K562 (cell line): Measurements from ENCODE around the gene PEX6. TPM values are rescaled to one million over a fixed set of nuclear protein-coding genes. Genes with fewer than 3 reads are reported as not detected.
A peak's percentile ranks its signal among the peaks of the same experiment; 100 is the strongest.

Experiments used
- ADNP ChIP-seq: fragments of 200-800 bp; sonication (Bioruptor generic); IDR thresholded peaks from 2 replicates; pipeline ENCODE4 v1.6.1; 2016; ENCODE audit warnings: missing genetic modification characterization, missing compliant biosample characterization
- BCOR ChIP-seq: fragments of 450-650 bp; IDR thresholded peaks from 2 replicates; pipeline ENCODE4 v1.6.1; 2016
- E2F5 ChIP-seq: sonication (generic); formaldehyde crosslinking; IDR thresholded peaks from 2 replicates; pipeline ENCODE4 v1.8.0; 2022; ENCODE audit warnings: mild to moderate bottlenecking, missing genetic modification reagents
- HMGN3 ChIP-seq: IDR thresholded peaks from 2 replicates; pipeline ENCODE4 v1.6.1; 2011; ENCODE audit warnings: borderline replicate concordance, low read depth, mild to moderate bottlenecking, mixed read lengths, low read length; ENCODE audit not compliant: insufficient read length; ENCODE audit errors: extremely low read depth
- HNRNPK ChIP-seq: fragments of 200-400 bp; formaldehyde crosslinking; IDR thresholded peaks from one replicate; pipeline ENCODE4 v1.6.1; 2018; ENCODE audit warnings: mild to moderate bottlenecking, low read depth, low read length; ENCODE audit not compliant: poor library complexity, severe bottlenecking
- HNRNPUL1 ChIP-seq: fragments of 200-400 bp; formaldehyde crosslinking; IDR thresholded peaks from 2 replicates; pipeline ENCODE4 v1.6.1; 2017; ENCODE audit warnings: low read length
- MED1 ChIP-seq: sonication (generic); formaldehyde crosslinking; IDR thresholded peaks from 2 replicates; pipeline ENCODE4 v1.8.1; 2023; ENCODE audit warnings: missing genetic modification reagents, borderline replicate concordance
- MNT ChIP-seq, 2 experiments: fragments of 450-650 bp; conservative IDR thresholded peaks; 2 replicates each; pipeline ENCODE4 v1.6.1; 2017; ENCODE audit warnings: mild to moderate bottlenecking in 2 of 2, moderate library complexity in 2 of 2
- NFRKB ChIP-seq: fragments of 450-650 bp; IDR thresholded peaks from 2 replicates; pipeline ENCODE4 v1.6.1; 2016; ENCODE audit warnings: low read depth
- NFYB ChIP-seq: IDR thresholded peaks from 2 replicates; pipeline ENCODE4 v1.6.1; 2011; ENCODE audit warnings: mild to moderate bottlenecking, moderate library complexity; ENCODE audit not compliant: insufficient read length; ENCODE audit errors: extremely low read depth
- POLR2G ChIP-seq: fragments of 200-400 bp; formaldehyde crosslinking; IDR thresholded peaks from 2 replicates; pipeline ENCODE4 v1.6.1; 2017; ENCODE audit warnings: low read depth, mild to moderate bottlenecking, antibody characterized with exemption, low read length, moderate library complexity
- XRCC5 ChIP-seq: fragments of 200-400 bp; formaldehyde crosslinking; IDR thresholded peaks from 2 replicates; pipeline ENCODE4 v1.6.1; 2017; ENCODE audit warnings: low read depth, mild to moderate bottlenecking, low read length
- ZC3H8 ChIP-seq: fragments of 450-650 bp; IDR thresholded peaks from 2 replicates; pipeline ENCODE4 v1.6.1; 2017
- ZNF197 ChIP-seq: fragments of 200-800 bp; sonication (Bioruptor generic); IDR thresholded peaks from 2 replicates; pipeline ENCODE4 v1.6.1; 2016; ENCODE audit warnings: low read depth, missing genetic modification characterization, missing compliant biosample characterization
- ZNF311 ChIP-seq: fragments of 250-450 bp; sonication (Bioruptor Pico); IDR thresholded peaks from 2 replicates; pipeline ENCODE4 v1.4.0; 2020; ENCODE audit warnings: mild to moderate bottlenecking, moderate library complexity
- ZSCAN32 ChIP-seq: fragments of 450-650 bp; formaldehyde crosslinking; IDR thresholded peaks from 2 replicates; pipeline ENCODE4 v1.4.0; 2020; ENCODE audit warnings: mild to moderate bottlenecking, moderate library complexity
- polyA plus RNA-seq, 8 experiments: library from polyadenylated mRNA; depleted of rRNA in 4 of 8; stranded (reverse) in 5 of 8; unstranded in 3 of 8; fragments of >200 nt; fragmentation: Nextera tagmentation in 2 of 8; fragmentation: Illumina TruSeq in 1 of 8; extraction: Ambion mirVana in 2 of 8; extraction: Trizol in 1 of 8; gene quantifications; 2 replicates each; pipeline versions ENCODE4 v1.2.1 to v1.2.3, GENCODE V29; 2011 to 2014; ENCODE audit warnings: inconsistent platforms in 1 of 8, missing spikeins in 1 of 8
- total RNA-seq, 7 experiments: library from RNA; depleted of rRNA in 6 of 7; stranded (reverse); fragments of >200 nt in 6 of 7; fragmentation: Illumina TruSeq in 2 of 7; extraction: Trizol in 2 of 7; gene quantifications; 2 replicates each; pipeline versions ENCODE4 v1.2.1 to v1.2.3, GENCODE V29; 2011 to 2021; ENCODE audit warnings: low replicate concordance in 1 of 7
- TF ChIP-seq, protein P1 (sequence below), 2 experiments: fragments of 200-800 bp in 1 of 2; sonication (Bioruptor generic) in 1 of 2; sonication (generic) in 1 of 2; formaldehyde crosslinking in 1 of 2; IDR thresholded peaks in 1 of 2; conservative IDR thresholded peaks in 1 of 2; 2 replicates each; pipeline versions ENCODE4 v1.5.0 to v1.6.1; 2016 to 2020; ENCODE audit warnings: missing compliant biosample characterization in 1 of 2, missing genetic modification characterization in 1 of 2, missing genetic modification reagents in 1 of 2
- TF ChIP-seq, protein P2 (sequence below): fragments of 200-800 bp; sonication (Bioruptor generic); IDR thresholded peaks from 2 replicates; pipeline ENCODE4 v1.6.1; 2017; ENCODE audit warnings: missing genetic modification characterization, missing compliant biosample characterization

The PEX6 gene
- total and polyA plus RNA-seq, 9 of the 15 experiments (the other 6 are each of a cell fraction or from before 2014, with no cell fraction given) = 0.17 to 20.8 (median 6.9) TPM

DNA sequence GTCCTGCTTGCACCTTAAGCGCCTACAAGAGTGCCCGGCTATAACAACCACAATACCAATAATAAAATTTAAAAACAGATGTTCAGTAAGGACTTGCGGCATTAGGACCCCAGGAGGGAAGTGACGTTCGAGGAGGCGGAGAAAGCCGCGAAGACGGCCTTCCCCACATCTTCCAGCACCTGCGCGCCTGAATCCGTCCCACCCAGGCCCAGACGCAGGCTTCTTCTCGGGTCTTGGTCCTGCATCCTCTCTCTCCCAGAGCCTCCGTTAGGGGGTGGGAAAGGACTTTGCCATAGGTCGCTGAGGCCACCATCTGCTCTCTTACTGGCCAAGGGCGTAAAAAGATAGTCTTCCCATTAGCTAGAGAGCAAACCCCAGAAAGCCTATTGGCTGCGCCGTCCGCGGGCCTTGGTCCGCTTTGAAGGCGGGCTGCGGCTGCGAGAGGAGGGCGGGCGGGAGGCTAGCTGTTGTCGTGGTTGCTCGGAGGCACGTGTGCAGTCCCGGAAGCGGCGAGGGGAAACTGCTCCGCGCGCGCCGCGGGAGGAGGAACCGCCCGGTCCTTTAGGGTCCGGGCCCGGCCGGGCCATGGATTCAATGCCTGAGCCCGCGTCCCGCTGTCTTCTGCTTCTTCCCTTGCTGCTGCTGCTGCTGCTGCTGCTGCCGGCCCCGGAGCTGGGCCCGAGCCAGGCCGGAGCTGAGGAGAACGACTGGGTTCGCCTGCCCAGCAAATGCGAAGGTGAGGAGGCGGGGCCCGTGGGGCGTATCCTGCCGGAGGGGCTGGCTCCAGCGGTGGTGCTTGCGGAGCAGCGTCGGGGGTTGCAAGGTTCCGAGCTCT is 49.8 kb downstream of the PEX6 start, which contains the start of gene CNPY3 (continued):
- TF ChIP-seq, protein P1, sequence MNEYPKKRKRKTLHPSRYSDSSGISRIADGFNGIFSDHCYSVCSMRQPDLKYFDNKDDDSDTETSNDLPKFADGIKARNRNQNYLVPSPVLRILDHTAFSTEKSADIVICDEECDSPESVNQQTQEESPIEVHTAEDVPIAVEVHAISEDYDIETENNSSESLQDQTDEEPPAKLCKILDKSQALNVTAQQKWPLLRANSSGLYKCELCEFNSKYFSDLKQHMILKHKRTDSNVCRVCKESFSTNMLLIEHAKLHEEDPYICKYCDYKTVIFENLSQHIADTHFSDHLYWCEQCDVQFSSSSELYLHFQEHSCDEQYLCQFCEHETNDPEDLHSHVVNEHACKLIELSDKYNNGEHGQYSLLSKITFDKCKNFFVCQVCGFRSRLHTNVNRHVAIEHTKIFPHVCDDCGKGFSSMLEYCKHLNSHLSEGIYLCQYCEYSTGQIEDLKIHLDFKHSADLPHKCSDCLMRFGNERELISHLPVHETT (CRISPR knock-in tag; conservative IDR thresholded peaks at IDR 0.05 in 1 of 2, IDR thresholded peaks at IDR 0.05 in 1 of 2) = peak in 1 of 2 experiments; percentile 88; a peak in 2 of 4 replicates
- TF ChIP-seq NFRKB (no peak), ZNF311 (CRISPR knock-in tag) (no peak), MED1 (CRISPR knock-in tag) (no peak), ZSCAN32 (0 out of 2 replicates have a peak, but pooled peaks have one; percentile 9), ZC3H8 (no peak), HMGN3 (peak; percentile 61), ZNF197 (CRISPR knock-in tag) (no peak), XRCC5 (peak; percentile 40; the same call in 1 of the 2 replicates), E2F5 (CRISPR knock-in tag) (no peak; the same call in 1 of the 2 replicates), BCOR (peak; percentile 29; the same call in 1 of the 2 replicates), NFYB (peak; percentile 99), HNRNPUL1 (no peak), HNRNPK (no peak), MNT (conservative IDR thresholded peaks at IDR 0.05) (peak; percentile 100), POLR2G (peak; percentile 97), ADNP (tag) (no peak)
- TF ChIP-seq, protein P2, sequence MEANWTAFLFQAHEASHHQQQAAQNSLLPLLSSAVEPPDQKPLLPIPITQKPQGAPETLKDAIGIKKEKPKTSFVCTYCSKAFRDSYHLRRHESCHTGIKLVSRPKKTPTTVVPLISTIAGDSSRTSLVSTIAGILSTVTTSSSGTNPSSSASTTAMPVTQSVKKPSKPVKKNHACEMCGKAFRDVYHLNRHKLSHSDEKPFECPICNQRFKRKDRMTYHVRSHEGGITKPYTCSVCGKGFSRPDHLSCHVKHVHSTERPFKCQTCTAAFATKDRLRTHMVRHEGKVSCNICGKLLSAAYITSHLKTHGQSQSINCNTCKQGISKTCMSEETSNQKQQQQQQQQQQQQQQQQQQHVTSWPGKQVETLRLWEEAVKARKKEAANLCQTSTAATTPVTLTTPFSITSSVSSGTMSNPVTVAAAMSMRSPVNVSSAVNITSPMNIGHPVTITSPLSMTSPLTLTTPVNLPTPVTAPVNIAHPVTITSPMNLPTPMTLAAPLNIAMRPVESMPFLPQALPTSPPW (CRISPR knock-in tag) = peak; percentile 87
